ENCODE results near the gene SLAMF1. TPM values are rescaled to one million over a fixed set of nuclear protein-coding genes. Genes with fewer than 3 reads are reported as not detected.

Gene SLAMF1
- polyA plus RNA-seq, 3 donors = 0.13 to 0.65 TPM; not detected in 1

- Mint-ChIP-seq H3K4me3 (peak overlapping the region; percentile 66 to 80), H3K4me1 (peaks cover 82% of the 10 kb centered on the region), H3K9me3 (peaks cover 0 to 1% (median 0%) of the 10 kb centered on the region in 7 donors), H3K27ac (peak overlapping the region; percentile 68 to 99 (median 95)), H3K36me3 (peaks cover 9 to 11% of the 10 kb centered on the region in 2 donors), H3K27me3 (ENCODE audit: low read depth in 3 of 3) (no peaks in the 10 kb centered on the region)
- intact Hi-C loops (cut with micrococcal nuclease) = loop anchor here in 1 of 2 donors (5.0 kb wide), 2 partner anchors 35 to 285 kb away; partner anchors contain the start of gene CD244
- no peaks in the 10 kb centered on the region for H3K27me3 ChIP-seq (ENCODE audit: control insufficient read depth in 2 of 2, insufficient read depth in 2 of 2, low read length in 2 of 2)
- H3K9me3 ChIP-seq (replicated peaks in 1 of 2; ENCODE audit: control insufficient read depth in 1 of 2, insufficient read depth in 1 of 2, low read length in 2 of 2) = no peaks in the 10 kb centered on the region
- DNase-seq = peak in 1 of 3 donors; percentile 45
- no peak overlapping the region for H3K9ac ChIP-seq (ENCODE audit: insufficient read depth, low read length, poor library complexity, severe bottlenecking)
- peaks cover 81 to 86% of the 10 kb centered on the region in 2 donors for H3K4me1 ChIP-seq (ENCODE audit: control insufficient read depth in 1 of 2, insufficient read depth in 2 of 2, low read length in 2 of 2)
- H3K27ac ChIP-seq (ENCODE audit: low read depth in 1 of 2, low read length in 2 of 2) = peak overlapping the region in 1 of 2 donors; percentile 92
- peak overlapping the region in 1 of 3 experiments; percentile 83 for H3K4me3 ChIP-seq (replicated peaks in 1 of 3; ENCODE audit: low read depth in 2 of 3, low read length in 3 of 3)
- H4K20me1 ChIP-seq (ENCODE audit: insufficient read depth, low read length) = no peaks in the 10 kb centered on the region
- peaks cover 69% of the 10 kb centered on the region for H3K79me2 ChIP-seq (ENCODE audit: insufficient read depth, low read length)
- no peaks in the 10 kb centered on the region for H3K36me3 ChIP-seq (replicated peaks in 1 of 2; ENCODE audit: control insufficient read depth in 1 of 2, insufficient read depth in 2 of 2, low read length in 2 of 2)
- no peak for TF ChIP-seq CTCF (IDR thresholded peaks at IDR 0.05)
- no peak overlapping the region for H2AFZ ChIP-seq (ENCODE audit: insufficient read depth, low read depth, low read length, poor library complexity, severe bottlenecking)
- WGBS (ENCODE audit: insufficient coverage) = no CpG with 5 or more reads among the region's 2 CpGs
- H3K4me2 ChIP-seq (replicated peaks; ENCODE audit: extremely low read depth, low read length, poor library complexity, severe bottlenecking) = peak overlapping the region; percentile 86
Observed at GRCh38 chr1:160576884-160577283, 70.0 kb downstream of the SLAMF1 start.

- Histone ChIP-seq H3K27me3 (ENCODE audit: control insufficient read depth in 2 of 2, insufficient read depth in 2 of 2, low read length in 2 of 2) (no peaks in the 10 kb centered on the region), H3K4me1 (ENCODE audit: control insufficient read depth in 1 of 2, insufficient read depth in 2 of 2, low read length in 2 of 2) (peaks cover 85 to 91% of the 10 kb centered on the region in 2 donors), H3K79me2 (ENCODE audit: insufficient read depth, low read length) (peaks cover 74% of the 10 kb centered on the region), H3K4me3 (replicated peaks in 1 of 3; ENCODE audit: low read depth in 2 of 3, low read length in 3 of 3) (peak overlapping the region in 2 of 3 experiments; percentile 10 to 83), H3K36me3 (replicated peaks in 1 of 2; ENCODE audit: control insufficient read depth in 1 of 2, insufficient read depth in 2 of 2, low read length in 2 of 2) (no peaks in the 10 kb centered on the region), H2AFZ (ENCODE audit: insufficient read depth, low read depth, low read length, poor library complexity, severe bottlenecking) (no peak overlapping the region), H3K9ac (ENCODE audit: insufficient read depth, low read length, poor library complexity, severe bottlenecking) (peak overlapping the region; percentile 50), H3K9me3 (replicated peaks in 1 of 2; ENCODE audit: control insufficient read depth in 1 of 2, insufficient read depth in 1 of 2, low read length in 2 of 2) (no peaks in the 10 kb centered on the region), H3K27ac (ENCODE audit: low read depth in 1 of 2, low read length in 2 of 2) (peak overlapping the region; percentile 92 to 98), H4K20me1 (ENCODE audit: insufficient read depth, low read length) (no peaks in the 10 kb centered on the region), H3K4me2 (replicated peaks; ENCODE audit: extremely low read depth, low read length, poor library complexity, severe bottlenecking) (peak overlapping the region; percentile 86)
- DNase-seq = peak in 2 of 3 donors; percentile 48 to 51
- Mint-ChIP-seq H3K36me3 (peaks cover 12 to 16% of the 10 kb centered on the region in 2 donors), H3K9me3 (peaks cover 0 to 2% (median 0%) of the 10 kb centered on the region in 7 donors), H3K4me1 (peaks cover 83% of the 10 kb centered on the region), H3K27me3 (ENCODE audit: low read depth in 3 of 3) (no peaks in the 10 kb centered on the region), H3K27ac (peak overlapping the region; percentile 93 to 99 (median 96)), H3K4me3 (peak overlapping the region; percentile 66 to 80)
- TF ChIP-seq CTCF (IDR thresholded peaks at IDR 0.05) = no peak
- intact Hi-C loops (cut with micrococcal nuclease) = loop anchor here in 1 of 2 donors (5.0 kb wide), 2 partner anchors 34 to 286 kb away; partner anchors contain the start of gene CD244
- no CpG with 5 or more reads among the region's 3 CpGs for WGBS (ENCODE audit: insufficient coverage)
Observed at GRCh38 chr1:160576390-160576789, 70.5 kb downstream of the SLAMF1 start.

Data from CD14-positive monocyte (primary cell).